Astrocyte of the spinal cord (primary cell): ENCODE results near the gene SMPD1.
A peak's percentile ranks its signal among the peaks of the same experiment; 100 is the strongest.

Experiments used
- DNase-seq: peaks from one replicate; pipeline ENCODE4 v3.0.0; 2011; ENCODE audit warnings: low read depth, low spot score
- H3K4me3 ChIP-seq: 2 replicates; pipeline ENCODE4 v1.5.1; 2011; ENCODE audit warnings: low read depth, mild to moderate bottlenecking, low read length, moderate library complexity
- CTCF ChIP-seq: IDR thresholded peaks from 2 replicates; pipeline ENCODE4 v1.5.1; 2012; ENCODE audit warnings: low read depth, mild to moderate bottlenecking, low read length, inconsistent platforms
- in situ Hi-C: cut with HindIII; loops from 2 replicates; pipeline ENCODE4 v1.10.0; 2017; ENCODE audit warnings: low sequenced_read_pairs

The SMPD1 gene

GRCh38 chr11:6389905-6390717, at the start of gene SMPD1:
Gene SMPD1, plus strand, starts transcription at chr11:6390474. Its CDS starts 125 bp downstream, at chr11:6390599.
- in situ Hi-C loops, result no loop called here
- peak; percentile 89 for DNase-seq
- no peak for TF ChIP-seq CTCF

GRCh38 chr11:6345366-6345765, 44.9 kb upstream of the SMPD1 start:
- TF ChIP-seq CTCF, result no peak
- in situ Hi-C loops, result no loop called here
- no peak overlapping the region for H3K4me3 ChIP-seq
- no peak for DNase-seq

More at GRCh38 chr11:6389905-6390717, at the start of gene SMPD1:
- H3K4me3 ChIP-seq, result peak within 1 kb of the TSS; percentile 76

- DNase-seq, result no peak
- in situ Hi-C loops, result no loop called here
- TF ChIP-seq CTCF, result no peak
Observed at GRCh38 chr11:6350043-6350442, 40.2 kb upstream of the SMPD1 start.

GRCh38 chr11:6350486-6350885, 39.8 kb upstream of the SMPD1 start:
- no peak overlapping the region for H3K4me3 ChIP-seq
- no peak for DNase-seq
- in situ Hi-C loops, result no loop called here
- no peak for TF ChIP-seq CTCF

More at GRCh38 chr11:6350043-6350442, 40.2 kb upstream of the SMPD1 start:
- no peak overlapping the region for H3K4me3 ChIP-seq

GRCh38 chr11:6351782-6352382, 38.4 kb upstream of the SMPD1 start:
- H3K4me3 ChIP-seq, result no peak overlapping the region
- TF ChIP-seq CTCF, result no peak
- DNase-seq, result no peak
- in situ Hi-C loops, result no loop called here

DNA sequence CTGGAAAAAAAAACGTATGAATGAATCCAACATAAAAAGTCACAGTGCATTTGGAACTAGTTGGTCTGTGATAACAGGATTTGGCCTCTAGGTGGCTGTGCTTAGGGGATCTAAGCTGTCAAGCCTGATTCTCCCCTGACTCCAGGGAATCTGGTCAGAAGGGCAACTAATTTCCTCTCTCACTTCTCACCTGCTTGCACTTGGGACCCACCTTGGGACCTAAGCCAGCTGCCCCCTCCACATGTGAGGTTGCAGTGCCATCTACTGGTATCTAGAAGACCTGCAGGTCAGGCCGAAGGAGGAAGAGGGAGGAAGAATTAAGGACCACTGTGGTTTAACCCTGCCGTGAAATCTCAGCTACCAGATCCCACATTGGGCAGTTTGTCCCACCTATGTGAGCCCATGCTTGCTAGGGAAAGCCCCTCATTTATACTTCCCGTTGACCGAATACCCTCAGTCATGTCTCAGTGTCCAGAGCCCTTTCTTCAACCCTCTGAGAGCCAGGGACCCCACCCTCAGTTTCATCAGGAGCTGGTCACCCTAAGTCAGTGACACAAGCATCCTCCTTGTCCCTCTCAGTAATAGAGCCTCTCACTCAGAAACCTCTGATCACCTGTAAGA, 36.8 kb upstream of the SMPD1 start:
- TF ChIP-seq CTCF, result peak; percentile 92
- peak; percentile 37 for DNase-seq
- in situ Hi-C loops, result no loop called here
- no peak overlapping the region for H3K4me3 ChIP-seq
